GM18861 (cell line): ENCODE data around the gene NOS2.
"Not testable (repeated sequence)": the region's sequence is repeated elsewhere in the genome, so short reads cannot be mapped to it uniquely, and the experiment has no call there.

Experiments
- ATAC-seq: cut with Tn5 transposase; IDR thresholded peaks from one replicate; pipeline ENCODE4 v1.9.1; 2021; ENCODE audit not compliant: unreplicated experiment

The NOS2 gene

GRCh38 chr17:27800522-27800921, at the start of gene NOS2:
TSS of gene NOS2 (minus strand) at chr17:27800529. CDS start at chr17:27798809, 1,720 bp downstream.
- no peak for ATAC-seq

- no peak for ATAC-seq
Observed at GRCh38 chr17:27849474-27850185, 49.3 kb upstream of the NOS2 start.

- no peak for ATAC-seq
Observed at GRCh38 chr17:27848931-27849330, 48.6 kb upstream of the NOS2 start.

GRCh38 chr17:27846808-27847307, 46.5 kb upstream of the NOS2 start:
- not testable (repeated sequence) for ATAC-seq

GRCh38 chr17:27846042-27846655, 45.8 kb upstream of the NOS2 start:
- no peak for ATAC-seq

GRCh38 chr17:27845264-27846041, 45.1 kb upstream of the NOS2 start:
- ATAC-seq, result no peak

- no peak for ATAC-seq
Observed at GRCh38 chr17:27840688-27841087, 40.4 kb upstream of the NOS2 start.

- ATAC-seq, result not testable (repeated sequence)
Observed at GRCh38 chr17:27840406-27840678, 40.0 kb upstream of the NOS2 start.

GRCh38 chr17:27839571-27840405, 39.5 kb upstream of the NOS2 start:
- not testable (repeated sequence) for ATAC-seq

- ATAC-seq, result not testable (repeated sequence)
Observed at GRCh38 chr17:27838607-27839006, 38.3 kb upstream of the NOS2 start.

- ATAC-seq, result not testable (repeated sequence)
Observed at GRCh38 chr17:27837769-27838168, 37.4 kb upstream of the NOS2 start.

GRCh38 chr17:27836651-27837050, 36.3 kb upstream of the NOS2 start:
- no peak for ATAC-seq

GRCh38 chr17:27834571-27834970, 34.2 kb upstream of the NOS2 start:
- ATAC-seq, result no peak

- ATAC-seq, result no peak
Observed at GRCh38 chr17:27832831-27833230, 32.5 kb upstream of the NOS2 start.

GRCh38 chr17:27829888-27830287, 29.6 kb upstream of the NOS2 start:
- ATAC-seq, result not testable (repeated sequence)

- ATAC-seq, result not testable (repeated sequence)
Observed at GRCh38 chr17:27829143-27829711, 28.9 kb upstream of the NOS2 start.

- ATAC-seq, result no peak
Observed at GRCh38 chr17:27825459-27825858, 25.1 kb upstream of the NOS2 start.

GRCh38 chr17:27824745-27825144, 24.4 kb upstream of the NOS2 start:
- no peak for ATAC-seq

- no peak for ATAC-seq
Observed at GRCh38 chr17:27824176-27824715, 23.9 kb upstream of the NOS2 start.

- not testable (repeated sequence) for ATAC-seq
Observed at GRCh38 chr17:27822108-27822507, 21.8 kb upstream of the NOS2 start.
